ENCODE measurements around the gene OLFML2A.

Gene OLFML2A

GRCh38 chr9:124805186-124805585, 28.3 kb downstream of the OLFML2A start:
- ChIA-PET CTCF (no interaction called here), POLR2A (no interaction called here)
- no peak for DNase-seq (ENCODE audit: extremely low spot score)
- TF ChIP-seq, protein P1, sequence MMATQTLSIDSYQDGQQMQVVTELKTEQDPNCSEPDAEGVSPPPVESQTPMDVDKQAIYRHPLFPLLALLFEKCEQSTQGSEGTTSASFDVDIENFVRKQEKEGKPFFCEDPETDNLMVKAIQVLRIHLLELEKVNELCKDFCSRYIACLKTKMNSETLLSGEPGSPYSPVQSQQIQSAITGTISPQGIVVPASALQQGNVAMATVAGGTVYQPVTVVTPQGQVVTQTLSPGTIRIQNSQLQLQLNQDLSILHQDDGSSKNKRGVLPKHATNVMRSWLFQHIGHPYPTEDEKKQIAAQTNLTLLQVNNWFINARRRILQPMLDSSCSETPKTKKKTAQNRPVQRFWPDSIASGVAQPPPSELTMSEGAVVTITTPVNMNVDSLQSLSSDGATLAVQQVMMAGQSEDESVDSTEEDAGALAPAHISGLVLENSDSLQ (IDR thresholded peaks at IDR 0.05) = no peak
- no peak for TF ChIP-seq L3MBTL2 (conservative IDR thresholded peaks at IDR 0.05)
- TF ChIP-seq BHLHE40 (IDR thresholded peaks at IDR 0.05; ENCODE audit: borderline replicate concordance) = no peak
- no peak for TF ChIP-seq ARNT (IDR thresholded peaks at IDR 0.05)

GRCh38 chr9:124808246-124808956, 31.5 kb downstream of the OLFML2A start:
- ChIA-PET CTCF (interaction anchor here (0.6 to 1.2 kb wide), 3 partner anchors 31 to 45 kb away, joined by 3 to 4 read pairs (median 3); partner anchors contain the start of gene WDR38), POLR2A (interaction anchor here (0.8 to 1.1 kb wide), 2 partner anchors 11 to 53 kb away, joined by 3 read pairs; partner anchors contain the start of gene RPL35)
- DNase-seq (ENCODE audit: extremely low spot score) = no peak
- TF ChIP-seq L3MBTL2 (conservative IDR thresholded peaks at IDR 0.05) (no peak), LEF1 (IDR thresholded peaks at IDR 0.05; ENCODE audit: borderline replicate concordance) (no peak), SUZ12 (IDR thresholded peaks at IDR 0.05) (no peak), CTBP1 (IDR thresholded peaks at IDR 0.05; ENCODE audit: borderline replicate concordance) (no peak), ARNT (IDR thresholded peaks at IDR 0.05) (no peak), SP1 (IDR thresholded peaks at IDR 0.05) (no peak), BHLHE40 (IDR thresholded peaks at IDR 0.05; ENCODE audit: borderline replicate concordance) (no peak), FOXK2 (IDR thresholded peaks at IDR 0.05) (no peak), NFRKB (IDR thresholded peaks at IDR 0.05) (no peak), ELF4 (IDR thresholded peaks at IDR 0.05) (no peak), HDGF (IDR thresholded peaks at IDR 0.05; ENCODE audit: borderline replicate concordance) (no peak), FOXA1 (IDR thresholded peaks at IDR 0.05) (no peak), FOXM1 (IDR thresholded peaks at IDR 0.05; ENCODE audit: borderline replicate concordance) (no peak), ZNF384 (IDR thresholded peaks at IDR 0.05) (no peak), TARDBP (IDR thresholded peaks at IDR 0.05) (no peak)
- TF ChIP-seq, protein P1 (IDR thresholded peaks at IDR 0.05) = no peak

- no peak for TF ChIP-seq L3MBTL2 (conservative IDR thresholded peaks at IDR 0.05)
- DNase-seq (ENCODE audit: extremely low spot score) = no peak
- ChIA-PET CTCF (interaction anchor here (1.2 kb wide), 1 partner anchor 44 kb away, joined by 4 read pairs; the partner anchor contains the start of gene WDR38), POLR2A (interaction anchor here (0.8 kb wide), 1 partner anchor 12 kb away, joined by 3 read pairs; no protein-coding TSS in a partner anchor)
These were observed 32.3 kb downstream of the OLFML2A start for GRCh38 chr9:124809211-124809610.

DNA sequence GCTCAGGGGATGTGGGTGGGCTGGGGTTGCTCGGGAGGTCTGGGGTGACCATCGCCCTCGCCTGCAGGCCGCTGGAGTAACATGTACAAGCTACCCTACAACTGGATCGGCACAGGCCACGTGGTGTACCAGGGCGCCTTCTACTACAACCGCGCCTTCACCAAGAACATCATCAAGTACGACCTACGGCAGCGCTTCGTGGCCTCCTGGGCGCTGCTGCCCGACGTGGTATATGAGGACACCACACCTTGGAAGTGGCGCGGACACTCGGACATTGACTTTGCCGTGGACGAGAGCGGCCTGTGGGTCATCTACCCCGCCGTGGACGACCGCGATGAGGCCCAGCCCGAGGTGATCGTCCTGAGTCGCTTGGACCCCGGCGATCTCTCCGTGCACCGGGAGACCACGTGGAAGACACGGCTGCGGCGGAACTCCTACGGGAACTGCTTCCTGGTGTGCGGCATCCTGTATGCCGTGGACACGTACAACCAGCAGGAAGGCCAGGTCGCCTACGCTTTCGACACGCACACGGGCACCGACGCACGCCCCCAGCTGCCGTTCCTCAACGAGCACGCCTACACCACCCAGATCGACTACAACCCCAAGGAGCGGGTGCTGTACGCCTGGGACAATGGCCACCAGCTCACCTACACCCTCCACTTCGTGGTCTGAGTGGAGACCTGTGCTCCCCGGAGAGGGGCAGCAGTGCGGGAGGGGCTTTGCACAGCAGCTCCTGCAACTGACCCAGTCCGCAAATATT, 33.0 kb downstream of the OLFML2A start:
- TF ChIP-seq FOXK2 (IDR thresholded peaks at IDR 0.05) (no peak), L3MBTL2 (conservative IDR thresholded peaks at IDR 0.05) (no peak), ARNT (IDR thresholded peaks at IDR 0.05) (no peak), FOXA1 (IDR thresholded peaks at IDR 0.05) (no peak), LEF1 (IDR thresholded peaks at IDR 0.05; ENCODE audit: borderline replicate concordance) (no peak), SP1 (IDR thresholded peaks at IDR 0.05) (no peak), NFRKB (IDR thresholded peaks at IDR 0.05) (no peak), HDGF (IDR thresholded peaks at IDR 0.05; ENCODE audit: borderline replicate concordance) (no peak), ELF4 (IDR thresholded peaks at IDR 0.05) (no peak), ZNF384 (IDR thresholded peaks at IDR 0.05) (no peak), TARDBP (IDR thresholded peaks at IDR 0.05) (no peak), BHLHE40 (IDR thresholded peaks at IDR 0.05; ENCODE audit: borderline replicate concordance) (no peak), FOXM1 (IDR thresholded peaks at IDR 0.05; ENCODE audit: borderline replicate concordance) (no peak), CTBP1 (IDR thresholded peaks at IDR 0.05; ENCODE audit: borderline replicate concordance) (no peak), SUZ12 (IDR thresholded peaks at IDR 0.05) (no peak)
- TF ChIP-seq, protein P1 (IDR thresholded peaks at IDR 0.05) = no peak
- DNase-seq (ENCODE audit: extremely low spot score) = no peak
- ChIA-PET POLR2A (no interaction called here), CTCF (no interaction called here)

- ChIA-PET CTCF (interaction anchor here (1.0 kb wide), 1 partner anchor 31 kb away, joined by 3 read pairs; no protein-coding TSS in a partner anchor), POLR2A (interaction anchor here (0.7 kb wide), 1 partner anchor 9 kb away, joined by 4 read pairs; no protein-coding TSS in a partner anchor)
- TF ChIP-seq, protein P1 (IDR thresholded peaks at IDR 0.05) = no peak
- TF ChIP-seq CTBP1 (IDR thresholded peaks at IDR 0.05; ENCODE audit: borderline replicate concordance) (no peak), FOXM1 (IDR thresholded peaks at IDR 0.05; ENCODE audit: borderline replicate concordance) (no peak), ELF4 (IDR thresholded peaks at IDR 0.05) (no peak), TARDBP (IDR thresholded peaks at IDR 0.05) (no peak), SUZ12 (IDR thresholded peaks at IDR 0.05) (no peak), SP1 (IDR thresholded peaks at IDR 0.05) (no peak), FOXA1 (IDR thresholded peaks at IDR 0.05) (no peak), ZNF384 (IDR thresholded peaks at IDR 0.05) (no peak), NFRKB (IDR thresholded peaks at IDR 0.05) (no peak), HDGF (IDR thresholded peaks at IDR 0.05; ENCODE audit: borderline replicate concordance) (no peak), FOXK2 (IDR thresholded peaks at IDR 0.05) (no peak), ARNT (IDR thresholded peaks at IDR 0.05) (no peak), LEF1 (IDR thresholded peaks at IDR 0.05; ENCODE audit: borderline replicate concordance) (no peak), L3MBTL2 (conservative IDR thresholded peaks at IDR 0.05) (no peak), BHLHE40 (IDR thresholded peaks at IDR 0.05; ENCODE audit: borderline replicate concordance) (no peak)
- no peak for DNase-seq (ENCODE audit: extremely low spot score)
These were observed 33.9 kb downstream of the OLFML2A start for GRCh38 chr9:124810663-124811355.

All from HEK293T (cell line).